GM12891 (cell line): ENCODE results near the gene DYRK2.
"Not testable (repeated sequence)": the region's sequence is repeated elsewhere in the genome, so short reads cannot be mapped to it uniquely, and the experiment has no call there.

Experiments used
- DNase-seq: peaks from one replicate; pipeline ENCODE4 v3.0.0; 2011; ENCODE audit warnings: low spot score; ENCODE audit not compliant: insufficient read length
- FAIRE-seq: peaks from 2 replicates; lab custom pipeline; 2011; peaks lifted over from hg19 to GRCh38; lab: Jason Lieb, UNC
- PAX5 ChIP-seq: IDR thresholded peaks from 2 replicates; pipeline ENCODE4 v1.6.1; 2011; ENCODE audit warnings: low read length, moderate library complexity, mild to moderate bottlenecking; ENCODE audit not compliant: insufficient read depth, severe bottlenecking
- POLR2A ChIP-seq: IDR thresholded peaks from 2 replicates; pipeline ENCODE4 v1.6.1; 2011; ENCODE audit warnings: low read depth, low read length, control low read depth
- POLR2AphosphoS5 ChIP-seq: IDR thresholded peaks from 2 replicates; pipeline ENCODE4 v1.6.1; 2011; ENCODE audit warnings: low read depth, low read length, control low read depth
- POU2F2 ChIP-seq: IDR thresholded peaks from 2 replicates; pipeline ENCODE4 v1.6.1; 2011; ENCODE audit warnings: low read depth, mild to moderate bottlenecking, control low read depth, low read length, moderate library complexity
- SPI1 ChIP-seq: IDR thresholded peaks from 2 replicates; pipeline ENCODE4 v1.6.1; 2011; ENCODE audit warnings: low read depth, low read length, control low read depth
- TAF1 ChIP-seq: IDR thresholded peaks from 2 replicates; pipeline ENCODE4 v1.6.1; 2011; ENCODE audit warnings: low read depth, low read length, control low read depth

Gene DYRK2

DNA sequence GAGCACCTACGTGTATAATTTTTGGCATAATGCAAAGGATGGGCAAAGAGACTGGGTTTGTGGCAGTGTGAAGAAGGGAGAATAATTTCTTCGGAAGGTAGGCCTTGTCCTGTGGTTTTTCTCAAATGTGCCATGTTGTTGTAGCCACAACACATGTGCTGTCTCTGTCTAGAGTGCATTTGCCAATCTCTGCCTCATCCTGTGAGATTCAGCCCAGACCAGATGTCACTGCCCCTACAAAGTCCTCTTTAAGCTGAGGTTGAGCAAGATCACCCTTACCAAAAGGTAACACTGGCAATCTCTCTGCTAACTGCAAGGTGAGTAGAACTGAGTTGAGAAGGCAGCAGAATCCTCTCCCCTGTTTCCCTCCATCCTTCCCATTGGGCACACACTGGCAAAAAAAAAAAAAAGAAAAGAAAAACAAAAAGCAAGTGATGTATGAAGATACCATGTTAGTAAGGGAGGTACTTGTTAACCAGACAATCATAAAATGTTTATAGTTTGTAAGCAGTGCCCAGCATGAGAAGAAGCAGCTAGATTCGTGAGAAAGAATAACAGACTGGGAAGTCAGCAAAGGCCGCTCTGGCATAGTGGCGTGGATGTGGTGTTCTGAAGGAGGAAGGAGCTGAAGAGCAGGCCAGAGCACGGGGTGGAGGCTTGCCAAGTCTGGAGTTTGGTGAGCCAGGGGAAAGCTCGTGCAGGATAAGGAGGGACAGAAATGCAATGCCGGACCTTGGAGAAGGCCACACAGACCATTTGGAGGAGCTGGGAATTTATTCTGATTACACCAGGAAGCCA is 18.9 kb downstream of the DYRK2 start:
- FAIRE-seq: peak; percentile 35
- TF ChIP-seq POLR2A (no peak), TAF1 (no peak), PAX5 (no peak), POLR2AphosphoS5 (no peak), POU2F2 (no peak), SPI1 (no peak)

GRCh38 chr12:67669217-67669933 is 20.8 kb downstream of the DYRK2 start:
- peak; percentile 31 for FAIRE-seq
- TF ChIP-seq POLR2AphosphoS5 (no peak), TAF1 (no peak), POU2F2 (no peak), SPI1 (no peak), PAX5 (no peak), POLR2A (no peak)
- no peak for DNase-seq

More for the DNA sequence above, 18.9 kb downstream of the DYRK2 start:
- DNase-seq: no peak

GRCh38 chr12:67669934-67670631 is 21.5 kb downstream of the DYRK2 start:
- no peak for DNase-seq
- TF ChIP-seq TAF1: no peak
- TF ChIP-seq POLR2AphosphoS5: no peak
- no peak for TF ChIP-seq PAX5
- TF ChIP-seq POU2F2: no peak
- no peak for TF ChIP-seq SPI1
- TF ChIP-seq POLR2A: no peak
- FAIRE-seq: no peak

- no peak for DNase-seq
- TF ChIP-seq PAX5 (no peak), POLR2AphosphoS5 (no peak), TAF1 (no peak), POU2F2 (no peak), SPI1 (no peak), POLR2A (no peak)
- FAIRE-seq: no peak
Measured at GRCh38 chr12:67671419-67671818, 22.9 kb downstream of the DYRK2 start.

DNA sequence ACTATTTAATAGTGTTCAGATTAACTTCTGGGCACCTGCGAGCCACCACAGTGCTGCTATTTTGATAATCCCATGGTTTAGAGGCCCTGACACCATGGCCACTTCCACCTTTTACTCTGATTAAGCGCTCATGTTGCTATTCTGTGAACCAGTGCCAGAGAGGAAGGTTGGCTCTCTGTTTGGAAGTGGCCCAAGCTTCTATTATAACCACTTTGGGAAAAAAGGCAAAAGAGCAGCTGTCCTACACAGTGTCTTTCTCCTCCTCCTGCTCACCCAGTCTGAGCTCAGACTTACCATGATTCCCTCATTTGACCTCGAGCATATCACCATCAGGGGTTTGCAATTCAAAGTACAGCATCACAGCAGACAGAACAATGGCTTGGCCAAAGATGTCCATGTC is 23.3 kb downstream of the DYRK2 start:
- TF ChIP-seq TAF1 (no peak), POLR2A (no peak), POLR2AphosphoS5 (no peak), PAX5 (no peak), SPI1 (no peak), POU2F2 (no peak)
- DNase-seq: no peak
- no peak for FAIRE-seq

DNA sequence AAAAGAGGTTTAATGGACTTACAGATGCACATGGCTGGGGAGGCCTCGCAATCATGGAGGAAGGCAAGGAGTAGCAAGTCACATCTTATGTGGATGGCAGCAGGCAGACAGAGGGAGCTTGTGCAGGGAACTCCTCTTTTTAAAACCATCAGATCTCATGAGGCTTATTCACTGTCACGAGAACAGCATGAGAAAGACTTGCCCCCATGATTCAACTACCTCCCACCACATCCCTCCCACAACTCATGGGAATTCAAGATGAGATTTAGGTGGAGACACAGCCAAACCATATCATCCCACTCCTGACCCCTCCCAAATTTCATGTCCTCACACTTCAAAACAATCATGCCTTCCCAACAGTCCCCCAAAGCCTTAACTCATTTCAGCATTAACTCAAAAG is 24.0 kb downstream of the DYRK2 start:
- DNase-seq, FAIRE-seq: not testable (repeated sequence)

DNA sequence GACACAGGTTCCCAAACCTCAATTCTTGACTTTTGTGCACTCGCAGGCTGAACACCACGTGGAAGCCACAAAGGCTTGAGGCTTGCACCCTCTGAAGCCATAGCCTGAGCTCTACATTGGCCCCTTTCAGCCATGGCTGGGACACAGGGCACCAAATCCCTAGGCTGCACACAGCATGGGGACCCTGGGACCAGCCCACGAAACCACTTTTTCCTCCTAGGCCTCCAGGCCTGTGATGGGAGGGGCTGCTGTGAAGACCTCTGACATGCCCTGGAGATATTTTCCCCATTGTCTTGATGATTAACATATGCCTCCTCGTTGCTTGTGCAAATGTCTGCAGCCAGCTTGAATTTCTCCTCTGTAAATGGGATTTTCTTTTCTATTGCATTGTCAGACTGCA is 25.0 kb downstream of the DYRK2 start:
- FAIRE-seq, DNase-seq: not testable (repeated sequence)

- DNase-seq (no peak), FAIRE-seq (no peak)
- no peak for TF ChIP-seq POLR2AphosphoS5
Measured at GRCh38 chr12:67674417-67674816, 25.9 kb downstream of the DYRK2 start.

DNA sequence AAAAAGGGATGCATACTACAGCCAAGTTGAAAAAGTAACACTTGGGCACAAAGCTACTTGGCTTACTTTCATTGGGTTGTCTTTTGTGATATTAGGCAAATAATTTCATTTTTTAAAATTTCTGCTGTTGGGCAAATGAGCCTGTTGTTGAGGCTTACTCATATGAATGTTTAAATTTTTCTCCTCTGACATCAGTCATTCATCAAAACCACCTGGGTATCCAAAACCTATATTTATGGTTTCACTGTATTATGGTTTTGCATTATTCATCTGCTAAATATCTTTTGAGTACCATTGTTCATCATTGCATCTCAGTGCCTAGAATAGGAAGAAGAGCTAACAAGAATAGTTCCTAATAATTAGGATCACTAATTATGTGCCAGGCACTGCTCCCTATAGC is 28.1 kb downstream of the DYRK2 start:
- FAIRE-seq (no peak), DNase-seq (no peak)
- no peak for TF ChIP-seq POLR2A
- no peak for TF ChIP-seq POU2F2
- TF ChIP-seq POLR2AphosphoS5: no peak
- no peak for TF ChIP-seq SPI1
- TF ChIP-seq PAX5: no peak
- TF ChIP-seq TAF1: no peak

- FAIRE-seq (no peak), DNase-seq (no peak)
Measured at GRCh38 chr12:67677166-67677565, 28.6 kb downstream of the DYRK2 start.

More at GRCh38 chr12:67677166-67677565, 28.6 kb downstream of the DYRK2 start:
- TF ChIP-seq POLR2A (no peak), POLR2AphosphoS5 (no peak), POU2F2 (no peak), PAX5 (no peak), SPI1 (no peak), TAF1 (no peak)
